GM12801 (cell line): ENCODE data around the gene RBMS3.

Experiments
- TF ChIP-seq, protein P1 (sequence below): IDR thresholded peaks from one replicate; pipeline ENCODE4 v1.5.1; 2011; ENCODE audit warnings: control low read depth; ENCODE audit not compliant: insufficient read length; ENCODE audit errors: extremely low read depth

The RBMS3 gene

DNA sequence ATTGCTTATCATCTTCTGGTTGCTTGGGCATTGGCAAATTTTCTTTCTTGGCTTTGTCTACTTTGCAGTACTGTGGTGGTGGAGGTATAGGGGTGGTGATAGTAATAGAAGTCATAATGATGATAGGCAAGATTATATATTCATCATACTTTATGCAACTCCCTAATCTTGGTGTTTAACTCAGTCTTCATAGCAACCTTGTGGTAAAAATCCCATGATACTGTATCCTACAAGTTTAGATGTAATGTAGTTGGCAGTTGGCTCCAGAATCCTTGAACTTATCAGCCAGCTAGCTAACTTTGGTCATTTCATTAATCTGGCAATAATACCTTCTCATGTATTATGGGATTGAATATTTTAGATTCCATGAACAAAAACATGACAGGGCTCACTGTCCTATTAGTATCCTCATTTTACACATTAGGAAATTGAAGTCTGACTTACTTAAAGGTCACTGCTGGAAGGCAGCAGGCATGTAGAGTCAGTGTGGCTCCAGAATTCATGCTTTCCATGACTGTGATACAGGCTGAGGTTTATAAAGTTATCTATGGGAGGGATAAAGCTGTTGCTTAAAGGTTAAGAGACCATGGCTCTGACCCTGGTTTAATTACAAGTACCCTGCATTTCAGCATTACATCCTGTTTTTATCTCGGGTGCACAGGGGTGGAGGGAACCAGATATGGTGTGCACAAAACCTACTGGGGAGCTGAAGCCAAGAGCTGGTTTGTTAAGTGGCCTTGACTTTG is 33.3 kb downstream of the RBMS3 start:
- TF ChIP-seq, protein P1, sequence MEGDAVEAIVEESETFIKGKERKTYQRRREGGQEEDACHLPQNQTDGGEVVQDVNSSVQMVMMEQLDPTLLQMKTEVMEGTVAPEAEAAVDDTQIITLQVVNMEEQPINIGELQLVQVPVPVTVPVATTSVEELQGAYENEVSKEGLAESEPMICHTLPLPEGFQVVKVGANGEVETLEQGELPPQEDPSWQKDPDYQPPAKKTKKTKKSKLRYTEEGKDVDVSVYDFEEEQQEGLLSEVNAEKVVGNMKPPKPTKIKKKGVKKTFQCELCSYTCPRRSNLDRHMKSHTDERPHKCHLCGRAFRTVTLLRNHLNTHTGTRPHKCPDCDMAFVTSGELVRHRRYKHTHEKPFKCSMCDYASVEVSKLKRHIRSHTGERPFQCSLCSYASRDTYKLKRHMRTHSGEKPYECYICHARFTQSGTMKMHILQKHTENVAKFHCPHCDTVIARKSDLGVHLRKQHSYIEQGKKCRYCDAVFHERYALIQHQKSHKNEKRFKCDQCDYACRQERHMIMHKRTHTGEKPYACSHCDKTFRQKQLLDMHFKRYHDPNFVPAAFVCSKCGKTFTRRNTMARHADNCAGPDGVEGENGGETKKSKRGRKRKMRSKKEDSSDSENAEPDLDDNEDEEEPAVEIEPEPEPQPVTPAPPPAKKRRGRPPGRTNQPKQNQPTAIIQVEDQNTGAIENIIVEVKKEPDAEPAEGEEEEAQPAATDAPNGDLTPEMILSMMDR: no peak

GRCh38 chr3:29314727-29315088 is 33.8 kb downstream of the RBMS3 start:
- TF ChIP-seq, protein P1: no peak

- TF ChIP-seq, protein P1: no peak
These were observed 36.8 kb downstream of the RBMS3 start for GRCh38 chr3:29317659-29318173.

DNA sequence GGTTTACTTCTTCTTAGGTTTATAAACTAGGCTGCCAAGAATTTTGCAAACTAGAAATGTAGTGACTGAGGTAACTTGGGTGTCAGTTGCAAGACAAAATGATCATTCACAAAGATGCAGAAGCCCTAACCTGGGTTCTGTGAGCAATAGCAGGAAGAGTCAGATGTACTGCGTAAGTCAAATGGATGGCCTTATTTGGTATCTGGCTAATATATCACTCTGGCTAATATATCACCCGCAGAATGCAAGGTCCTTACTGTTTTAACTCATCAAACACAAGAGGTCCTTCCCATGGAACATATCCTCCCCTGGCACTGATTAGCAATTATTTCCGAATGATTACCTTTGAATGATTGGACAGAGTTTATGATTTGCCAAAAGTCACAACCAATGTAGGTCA is 37.4 kb downstream of the RBMS3 start:
- TF ChIP-seq, protein P1: no peak

GRCh38 chr3:29319262-29319661 is 38.4 kb downstream of the RBMS3 start:
- TF ChIP-seq, protein P1: no peak

- TF ChIP-seq, protein P1: no peak
These were observed 38.9 kb downstream of the RBMS3 start for GRCh38 chr3:29319798-29320197.

GRCh38 chr3:29322586-29322985 is 41.7 kb downstream of the RBMS3 start:
- TF ChIP-seq, protein P1: no peak
